NCI-H1436 (cell line): ENCODE results near the gene MRAS.
A peak's percentile ranks its signal among the peaks of the same experiment; 100 is the strongest.
"Not testable (repeated sequence)": the region's sequence is repeated elsewhere in the genome, so short reads cannot be mapped to it uniquely, and the experiment has no call there.

ENCODE experiments used
- DNase-seq: peaks from one replicate; lab custom pipeline; 2025; lab: John Stamatoyannopoulos, UW

The MRAS gene

GRCh38 chr3:138418601-138419206 is 70.3 kb downstream of the MRAS start:
- no peak for DNase-seq

DNA sequence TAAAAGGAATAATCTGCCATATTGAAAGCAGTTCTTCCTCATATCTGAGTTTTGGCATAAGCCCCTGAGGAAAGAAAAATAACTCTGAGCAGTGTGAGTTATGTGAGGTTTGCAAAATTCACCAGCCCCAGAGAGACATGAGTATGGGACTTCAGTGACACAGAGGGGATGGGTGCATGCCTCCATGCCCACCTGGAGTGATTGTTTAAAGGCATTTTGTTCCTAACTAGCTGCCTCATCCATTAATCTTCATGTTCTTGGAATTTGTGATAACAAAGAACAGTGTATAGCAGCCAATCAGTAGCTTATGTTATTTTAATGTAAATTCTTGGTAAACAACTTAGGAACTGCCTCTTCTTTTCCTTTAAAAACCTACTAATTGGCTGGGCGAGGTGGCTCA is 74.9 kb downstream of the MRAS start:
- no peak for DNase-seq

- DNase-seq = no peak
These were observed 75.9 kb downstream of the MRAS start for GRCh38 chr3:138424323-138424722.

DNA sequence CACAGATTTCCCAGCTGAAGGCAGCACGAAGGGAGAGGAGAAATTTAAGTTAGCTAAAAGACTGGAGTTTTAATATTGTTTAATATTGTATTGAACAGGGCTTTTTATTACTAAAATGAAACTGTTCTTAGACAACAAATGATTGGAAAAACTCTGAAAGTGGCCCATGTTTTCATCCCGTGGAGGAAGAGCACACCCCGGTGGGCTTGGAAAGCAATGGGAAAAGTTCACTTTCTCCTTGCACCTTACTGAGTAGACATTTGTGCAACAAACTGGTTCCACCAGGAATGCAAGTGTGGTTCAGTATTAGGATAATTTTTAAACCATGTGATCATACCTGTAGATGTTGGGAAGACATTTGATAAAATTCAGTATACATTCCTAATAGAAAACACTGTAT is 77.8 kb downstream of the MRAS start:
- no peak for DNase-seq

DNA sequence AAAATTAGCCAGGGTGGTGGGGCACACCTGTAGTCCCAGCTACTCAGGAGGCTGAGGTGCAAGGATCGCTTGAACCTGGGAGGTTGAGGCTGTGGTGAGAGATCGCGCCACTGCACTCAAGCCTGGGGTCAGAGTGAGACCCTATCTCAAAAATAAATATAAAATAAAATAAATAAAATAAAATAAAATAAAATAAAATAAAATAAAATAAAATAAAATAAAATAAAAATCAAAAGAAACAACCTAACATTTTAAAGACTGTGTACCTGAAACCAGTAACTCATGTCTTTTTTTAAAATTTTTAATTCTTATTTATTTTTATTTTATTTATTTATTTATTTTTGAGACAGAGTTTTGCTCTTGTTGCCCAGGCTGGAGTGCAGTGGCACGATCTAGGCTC is 78.4 kb downstream of the MRAS start:
- not testable (repeated sequence) for DNase-seq

- no peak for DNase-seq
These were observed 81.3 kb downstream of the MRAS start for GRCh38 chr3:138429665-138430064.

DNA sequence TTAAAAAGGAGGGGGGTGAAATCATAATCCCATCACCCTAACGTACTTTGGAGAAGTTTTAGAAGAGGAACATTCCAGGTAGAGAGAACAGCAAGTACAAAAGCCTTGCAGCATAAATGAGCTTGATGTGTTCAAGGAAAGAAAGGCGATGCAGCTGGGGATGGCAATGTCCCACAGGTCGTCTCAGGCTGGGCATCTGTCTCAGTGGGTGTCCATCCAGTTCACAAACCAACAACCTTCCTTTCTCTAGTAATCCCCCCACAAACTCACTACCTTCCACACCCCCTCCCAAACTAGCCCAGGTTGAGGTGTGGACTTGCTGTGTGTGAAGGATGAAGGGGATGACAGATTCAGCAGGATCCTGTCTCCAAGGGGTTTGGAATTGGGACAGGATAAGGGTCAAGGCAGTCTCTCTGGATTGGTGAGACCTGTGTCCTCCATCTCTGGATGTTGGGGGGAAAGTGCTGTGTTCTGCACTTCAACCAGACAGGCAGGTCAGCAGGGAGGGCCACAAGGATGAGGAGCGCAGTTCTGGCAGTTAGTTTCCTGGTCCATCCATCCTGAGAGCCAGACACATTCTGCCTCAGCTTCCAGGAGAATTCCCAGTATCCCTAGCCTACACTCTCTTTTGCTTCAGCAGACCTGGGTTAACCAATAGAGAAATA is 84.3 kb downstream of the MRAS start:
- DNase-seq = no peak

GRCh38 chr3:138433892-138434275 is 85.5 kb downstream of the MRAS start:
- no peak for DNase-seq

DNA sequence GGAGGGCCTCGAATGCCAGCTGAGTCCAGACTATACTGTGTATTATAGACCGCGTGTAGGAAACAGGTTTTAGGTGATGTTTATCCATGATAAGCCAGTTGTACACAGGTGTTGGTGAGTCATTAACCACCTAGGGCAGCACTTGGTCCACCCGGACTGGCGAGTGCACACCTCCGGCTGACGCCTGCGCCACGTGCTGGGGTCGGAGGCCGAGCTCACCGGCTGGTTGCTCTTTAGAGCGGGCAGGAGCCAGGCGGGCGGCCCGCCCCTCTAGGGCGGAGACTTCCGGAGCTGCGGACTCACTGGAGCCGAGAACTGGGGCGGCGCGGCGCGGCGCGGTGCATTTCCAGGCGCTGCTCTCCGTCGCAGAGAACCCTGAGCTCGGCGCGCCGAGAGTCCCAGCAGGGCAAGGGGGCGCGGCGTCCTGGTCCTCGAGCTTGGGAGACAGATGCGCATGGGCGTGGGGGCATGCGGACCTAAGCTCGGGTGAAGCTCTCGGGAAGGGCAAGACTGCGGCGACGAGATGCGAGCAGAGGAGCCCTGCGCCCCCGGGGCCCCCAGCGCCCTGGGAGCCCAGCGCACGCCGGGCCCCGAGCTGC is 86.0 kb downstream of the MRAS start, which contains the start of gene ESYT3:
Gene ESYT3 (plus strand): TSS at position 341 of the 599 bp plus-strand sequence. CDS start 183 bp downstream, at position 524.
- DNase-seq = peak; percentile 6

DNA sequence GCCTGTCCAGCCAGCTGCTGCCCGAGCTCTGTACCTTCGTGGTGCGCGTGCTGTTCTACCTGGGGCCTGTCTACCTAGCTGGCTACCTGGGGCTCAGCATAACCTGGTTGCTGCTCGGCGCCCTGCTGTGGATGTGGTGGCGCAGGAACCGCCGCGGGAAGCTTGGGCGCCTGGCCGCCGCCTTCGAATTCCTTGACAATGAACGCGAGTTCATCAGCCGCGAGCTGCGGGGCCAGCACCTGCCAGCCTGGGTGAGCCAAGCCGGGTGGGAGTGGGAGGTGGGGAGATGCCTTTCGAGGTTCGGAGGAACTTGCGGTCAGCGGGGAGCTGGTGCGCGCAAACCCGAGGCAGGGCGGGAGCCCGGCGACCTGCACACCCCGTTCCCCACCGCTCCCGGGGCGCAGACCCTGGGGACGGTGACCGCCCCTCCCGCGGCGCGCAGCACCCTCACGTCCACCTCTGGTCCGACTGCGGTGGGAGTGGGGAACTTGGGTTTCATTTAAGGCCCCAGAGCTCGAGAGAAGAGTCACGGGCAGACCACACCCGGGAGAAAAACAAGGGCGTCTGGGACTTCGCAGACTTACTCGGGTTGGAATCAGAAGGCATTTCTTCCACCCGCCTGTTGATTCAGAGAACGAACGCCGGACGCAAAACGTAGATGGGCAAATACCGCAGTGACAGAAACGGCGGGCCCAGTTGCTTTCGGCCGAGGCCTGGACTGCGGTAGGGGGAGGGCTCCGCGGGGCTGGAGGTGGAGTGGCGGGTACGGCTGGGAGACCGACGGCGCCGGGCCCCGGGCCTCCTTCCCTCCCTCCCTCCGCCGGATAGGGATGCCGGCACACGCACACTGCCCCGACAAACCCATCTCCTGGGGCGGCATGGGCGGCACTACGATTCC is 86.7 kb downstream of the MRAS start:
- DNase-seq = no peak

- no peak for DNase-seq
These were observed 87.5 kb downstream of the MRAS start for GRCh38 chr3:138435840-138436239.

- DNase-seq = no peak
These were observed 88.9 kb downstream of the MRAS start for GRCh38 chr3:138437281-138437680.

GRCh38 chr3:138438896-138439295 is 90.5 kb downstream of the MRAS start:
- DNase-seq = no peak

DNA sequence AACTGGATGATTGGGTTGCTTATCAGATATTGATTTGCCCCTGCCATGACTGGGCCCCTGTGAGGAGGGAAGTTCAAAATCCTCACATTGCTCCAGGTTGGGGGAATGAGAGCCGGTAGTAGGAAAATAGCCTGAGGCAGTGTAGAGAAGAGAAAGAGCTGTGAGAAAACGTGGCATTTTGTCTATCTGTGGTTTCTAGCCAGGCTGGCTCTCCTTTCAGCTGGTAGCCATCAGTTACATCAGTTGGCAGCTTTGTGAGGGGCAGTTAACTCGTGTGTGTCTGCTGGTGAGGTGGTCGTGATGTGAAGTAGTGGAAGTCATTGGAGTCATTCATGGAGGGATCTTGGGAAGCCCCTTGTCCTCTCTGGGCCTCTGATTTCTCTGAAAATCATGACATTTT is 91.3 kb downstream of the MRAS start:
- DNase-seq = no peak

DNA sequence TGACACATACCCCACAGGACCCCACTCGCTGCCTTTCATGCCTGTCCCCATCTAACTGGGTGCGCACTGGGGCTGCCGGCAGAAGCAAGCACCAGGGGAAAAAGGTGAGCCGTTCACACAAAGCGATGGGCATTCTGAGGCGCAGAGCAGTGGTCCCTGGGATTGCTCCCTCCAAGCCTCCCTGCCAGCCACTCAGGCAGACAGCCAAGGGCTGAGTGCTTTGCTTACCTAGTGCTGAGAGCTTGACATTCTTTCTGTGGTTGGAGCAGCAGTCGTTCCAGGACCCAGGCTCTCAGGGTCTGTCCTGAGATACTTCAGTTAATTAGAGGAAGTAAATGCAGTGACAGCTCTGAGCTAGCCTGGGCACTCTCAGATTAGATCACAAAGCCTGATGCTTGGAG is 91.7 kb downstream of the MRAS start:
- DNase-seq = no peak

DNA sequence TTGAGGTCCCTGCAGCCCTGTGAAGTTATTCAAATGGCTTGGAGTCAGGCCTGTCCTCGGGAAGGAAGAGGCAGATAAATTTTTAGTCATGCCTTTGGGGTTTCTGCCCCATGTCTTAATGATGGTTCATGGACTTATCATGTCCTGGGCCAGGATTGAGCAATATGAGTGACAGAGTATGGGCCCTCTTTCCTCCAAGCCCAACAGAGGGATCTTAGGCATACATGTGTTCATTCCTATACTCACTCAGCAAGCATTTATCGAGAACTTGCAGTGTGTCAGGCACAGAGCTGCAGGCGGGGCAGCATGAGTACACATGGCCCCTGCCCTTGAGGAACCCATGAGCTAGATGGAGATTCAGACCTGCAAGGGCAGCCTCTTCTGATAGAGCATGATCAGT is 92.2 kb downstream of the MRAS start:
- no peak for DNase-seq

GRCh38 chr3:138441256-138441655 is 92.9 kb downstream of the MRAS start:
- DNase-seq = no peak

DNA sequence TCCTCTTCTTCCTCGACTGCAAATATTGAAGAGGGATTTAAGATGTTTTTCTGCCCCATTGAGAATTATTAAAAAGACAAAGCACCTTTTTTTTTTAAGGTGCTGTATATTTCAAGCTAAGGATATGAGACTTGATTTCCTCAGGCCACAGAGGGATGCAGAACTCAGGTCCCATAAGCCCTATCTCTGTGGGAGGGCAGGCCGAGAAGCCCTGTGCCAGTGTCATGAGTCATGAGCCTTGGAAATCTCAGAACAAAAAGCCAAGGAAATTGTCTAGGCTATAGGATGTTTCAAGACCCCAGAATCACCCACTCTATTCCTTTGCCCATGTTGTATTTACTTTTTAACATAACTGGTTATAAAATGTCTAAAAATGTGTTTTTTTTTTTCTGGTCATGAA is 93.4 kb downstream of the MRAS start:
- DNase-seq = no peak

- DNase-seq = no peak
These were observed 94.1 kb downstream of the MRAS start for GRCh38 chr3:138442433-138442832.

DNA sequence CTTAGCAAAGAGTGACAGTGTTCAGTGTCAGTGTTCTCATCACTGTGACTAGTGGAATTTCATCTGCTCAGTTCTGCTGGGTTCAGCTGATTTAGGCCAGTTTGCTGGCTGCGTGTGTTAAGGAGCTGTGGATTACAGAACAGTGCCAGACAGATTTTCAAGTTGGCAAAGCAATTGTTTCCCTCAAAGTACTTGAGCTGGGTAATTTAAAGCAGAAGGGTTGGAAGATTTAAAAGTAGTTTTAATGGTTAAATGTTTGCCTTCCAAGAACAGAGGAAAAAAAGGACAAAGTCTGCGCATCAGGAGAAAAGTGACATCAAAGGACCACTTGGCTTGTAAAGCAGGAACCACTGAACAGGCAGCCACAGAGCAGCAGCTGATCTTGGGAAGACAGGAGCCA is 94.7 kb downstream of the MRAS start:
- DNase-seq = no peak

- no peak for DNase-seq
These were observed 95.4 kb downstream of the MRAS start for GRCh38 chr3:138443521-138444503.
